ENCODE data around the gene CTXN2.

Gene CTXN2

GRCh38 chr15:48185529-48185928 is 5.9 kb upstream of the CTXN2 start:
- no peak for TF ChIP-seq CTCF (IDR thresholded peaks at IDR 0.05)

DNA sequence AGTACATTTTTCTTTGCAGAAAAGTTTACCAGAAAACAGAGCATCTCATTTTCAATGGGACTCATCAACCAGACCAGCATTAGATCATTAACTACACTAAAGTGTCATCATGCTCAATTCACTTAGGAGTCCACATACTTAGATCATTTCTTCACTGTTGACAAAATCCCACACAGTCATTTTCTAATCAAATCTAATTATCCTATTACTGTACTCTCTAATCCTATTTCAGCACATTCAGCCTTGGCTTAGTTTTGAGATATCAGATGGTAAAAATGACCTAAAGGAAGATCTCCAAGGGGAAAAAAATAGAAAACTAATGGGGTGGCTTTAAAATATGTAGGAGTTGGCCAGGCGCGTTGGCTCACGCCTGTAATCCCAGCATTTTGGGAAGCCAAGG is 5.2 kb upstream of the CTXN2 start:
- TF ChIP-seq CTCF (IDR thresholded peaks at IDR 0.05): no peak

- TF ChIP-seq CTCF (IDR thresholded peaks at IDR 0.05): no peak
Observed at GRCh38 chr15:48190932-48191573, 412 bp upstream of the CTXN2 start.

- no peak for TF ChIP-seq CTCF (IDR thresholded peaks at IDR 0.05)
Observed at GRCh38 chr15:48202068-48202467, 10.6 kb downstream of the CTXN2 start.

- TF ChIP-seq CTCF (IDR thresholded peaks at IDR 0.05): no peak
Observed at GRCh38 chr15:48205981-48206380, 14.5 kb downstream of the CTXN2 start, which contains the start of gene SLC12A1. Gene SLC12A1 (plus strand): TSS chr15:48206302. CDS start chr15:48207720, 1,418 bp downstream.

DNA sequence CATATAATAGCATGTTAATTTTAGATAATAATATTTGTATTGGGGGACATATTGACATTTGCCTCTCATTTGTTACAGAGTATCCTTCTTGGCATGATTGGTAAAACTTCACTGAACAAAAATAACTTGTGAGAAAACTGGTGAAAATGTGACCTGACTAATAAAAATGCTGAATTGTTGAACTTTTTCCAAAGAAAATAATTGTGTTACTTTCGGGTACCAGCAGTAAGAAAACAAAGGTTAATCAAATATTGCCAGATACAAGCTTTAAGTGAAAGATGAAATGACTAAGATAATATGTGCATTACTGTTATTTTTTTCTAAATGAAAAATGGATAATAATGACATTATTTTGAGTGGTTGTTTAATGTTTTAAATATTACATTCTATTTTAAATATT is 29.8 kb downstream of the CTXN2 start:
- no peak for TF ChIP-seq CTCF (IDR thresholded peaks at IDR 0.05)

GRCh38 chr15:48221885-48222284 is 30.4 kb downstream of the CTXN2 start:
- TF ChIP-seq CTCF (IDR thresholded peaks at IDR 0.05): no peak

GRCh38 chr15:48222627-48223026 is 31.2 kb downstream of the CTXN2 start:
- TF ChIP-seq CTCF (IDR thresholded peaks at IDR 0.05): no peak

Data from LNCAP (cell line).